Measurements from ENCODE around the gene TNRC6B. TPM values are rescaled to one million over a fixed set of nuclear protein-coding genes. Genes with fewer than 3 reads are reported as not detected.

The TNRC6B gene
- total and polyA plus RNA-seq, 2 experiments from 2014 or later, result 46.9 to 87.8 TPM

DNA sequence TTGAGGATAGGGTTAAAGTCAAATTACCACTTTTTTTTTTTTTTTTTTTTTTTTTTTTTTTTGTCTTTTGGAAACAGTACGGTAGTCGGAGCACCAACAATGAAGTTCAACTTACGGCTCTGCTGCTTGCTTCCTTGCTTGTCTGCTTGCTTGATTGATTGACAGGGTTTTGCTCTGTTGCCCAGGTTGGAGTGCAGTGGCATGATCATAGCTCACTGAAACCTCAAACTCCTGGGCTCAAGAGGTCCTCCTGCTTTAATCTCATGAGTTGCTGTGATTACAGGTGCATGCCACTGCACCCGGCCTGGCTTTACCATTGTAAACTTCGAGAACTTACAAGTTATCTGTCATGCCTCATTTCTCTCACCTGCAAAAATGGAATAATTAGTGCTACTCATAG, 198.4 kb downstream of the TNRC6B start:
- DNase-seq (ENCODE audit: low spot score) (no peak), ATAC-seq (no peak)
- Mint-ChIP-seq H3K36me3 (ENCODE audit: low read depth) (peaks cover 14% of the 10 kb centered on the region; the same call in 2 of the 3 replicates), H3K9me3 (no peaks in the 10 kb centered on the region), H3K27me3 (ENCODE audit: insufficient read depth, low read depth, poor library complexity) (peaks cover 4% of the 10 kb centered on the region), H3K4me1 (peaks cover 4% of the 10 kb centered on the region; the same call in 1 of the 3 replicates), H3K27ac (no peak overlapping the region), H3K4me3 (no peak overlapping the region)
- no peak for TF ChIP-seq POLR2AphosphoS5 (IDR thresholded peaks at IDR 0.05; ENCODE audit: low read depth)
- no peak for TF ChIP-seq STAT1 (IDR thresholded peaks at IDR 0.05; ENCODE audit: unreplicated experiment)
- TF ChIP-seq, protein P1, sequence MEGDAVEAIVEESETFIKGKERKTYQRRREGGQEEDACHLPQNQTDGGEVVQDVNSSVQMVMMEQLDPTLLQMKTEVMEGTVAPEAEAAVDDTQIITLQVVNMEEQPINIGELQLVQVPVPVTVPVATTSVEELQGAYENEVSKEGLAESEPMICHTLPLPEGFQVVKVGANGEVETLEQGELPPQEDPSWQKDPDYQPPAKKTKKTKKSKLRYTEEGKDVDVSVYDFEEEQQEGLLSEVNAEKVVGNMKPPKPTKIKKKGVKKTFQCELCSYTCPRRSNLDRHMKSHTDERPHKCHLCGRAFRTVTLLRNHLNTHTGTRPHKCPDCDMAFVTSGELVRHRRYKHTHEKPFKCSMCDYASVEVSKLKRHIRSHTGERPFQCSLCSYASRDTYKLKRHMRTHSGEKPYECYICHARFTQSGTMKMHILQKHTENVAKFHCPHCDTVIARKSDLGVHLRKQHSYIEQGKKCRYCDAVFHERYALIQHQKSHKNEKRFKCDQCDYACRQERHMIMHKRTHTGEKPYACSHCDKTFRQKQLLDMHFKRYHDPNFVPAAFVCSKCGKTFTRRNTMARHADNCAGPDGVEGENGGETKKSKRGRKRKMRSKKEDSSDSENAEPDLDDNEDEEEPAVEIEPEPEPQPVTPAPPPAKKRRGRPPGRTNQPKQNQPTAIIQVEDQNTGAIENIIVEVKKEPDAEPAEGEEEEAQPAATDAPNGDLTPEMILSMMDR (conservative IDR thresholded peaks at IDR 0.05; ENCODE audit: low read depth in 2 of 2), result no peak
- TF ChIP-seq NANOG (IDR thresholded peaks at IDR 0.05; ENCODE audit: borderline replicate concordance), result no peak
- TF ChIP-seq, protein P2, sequence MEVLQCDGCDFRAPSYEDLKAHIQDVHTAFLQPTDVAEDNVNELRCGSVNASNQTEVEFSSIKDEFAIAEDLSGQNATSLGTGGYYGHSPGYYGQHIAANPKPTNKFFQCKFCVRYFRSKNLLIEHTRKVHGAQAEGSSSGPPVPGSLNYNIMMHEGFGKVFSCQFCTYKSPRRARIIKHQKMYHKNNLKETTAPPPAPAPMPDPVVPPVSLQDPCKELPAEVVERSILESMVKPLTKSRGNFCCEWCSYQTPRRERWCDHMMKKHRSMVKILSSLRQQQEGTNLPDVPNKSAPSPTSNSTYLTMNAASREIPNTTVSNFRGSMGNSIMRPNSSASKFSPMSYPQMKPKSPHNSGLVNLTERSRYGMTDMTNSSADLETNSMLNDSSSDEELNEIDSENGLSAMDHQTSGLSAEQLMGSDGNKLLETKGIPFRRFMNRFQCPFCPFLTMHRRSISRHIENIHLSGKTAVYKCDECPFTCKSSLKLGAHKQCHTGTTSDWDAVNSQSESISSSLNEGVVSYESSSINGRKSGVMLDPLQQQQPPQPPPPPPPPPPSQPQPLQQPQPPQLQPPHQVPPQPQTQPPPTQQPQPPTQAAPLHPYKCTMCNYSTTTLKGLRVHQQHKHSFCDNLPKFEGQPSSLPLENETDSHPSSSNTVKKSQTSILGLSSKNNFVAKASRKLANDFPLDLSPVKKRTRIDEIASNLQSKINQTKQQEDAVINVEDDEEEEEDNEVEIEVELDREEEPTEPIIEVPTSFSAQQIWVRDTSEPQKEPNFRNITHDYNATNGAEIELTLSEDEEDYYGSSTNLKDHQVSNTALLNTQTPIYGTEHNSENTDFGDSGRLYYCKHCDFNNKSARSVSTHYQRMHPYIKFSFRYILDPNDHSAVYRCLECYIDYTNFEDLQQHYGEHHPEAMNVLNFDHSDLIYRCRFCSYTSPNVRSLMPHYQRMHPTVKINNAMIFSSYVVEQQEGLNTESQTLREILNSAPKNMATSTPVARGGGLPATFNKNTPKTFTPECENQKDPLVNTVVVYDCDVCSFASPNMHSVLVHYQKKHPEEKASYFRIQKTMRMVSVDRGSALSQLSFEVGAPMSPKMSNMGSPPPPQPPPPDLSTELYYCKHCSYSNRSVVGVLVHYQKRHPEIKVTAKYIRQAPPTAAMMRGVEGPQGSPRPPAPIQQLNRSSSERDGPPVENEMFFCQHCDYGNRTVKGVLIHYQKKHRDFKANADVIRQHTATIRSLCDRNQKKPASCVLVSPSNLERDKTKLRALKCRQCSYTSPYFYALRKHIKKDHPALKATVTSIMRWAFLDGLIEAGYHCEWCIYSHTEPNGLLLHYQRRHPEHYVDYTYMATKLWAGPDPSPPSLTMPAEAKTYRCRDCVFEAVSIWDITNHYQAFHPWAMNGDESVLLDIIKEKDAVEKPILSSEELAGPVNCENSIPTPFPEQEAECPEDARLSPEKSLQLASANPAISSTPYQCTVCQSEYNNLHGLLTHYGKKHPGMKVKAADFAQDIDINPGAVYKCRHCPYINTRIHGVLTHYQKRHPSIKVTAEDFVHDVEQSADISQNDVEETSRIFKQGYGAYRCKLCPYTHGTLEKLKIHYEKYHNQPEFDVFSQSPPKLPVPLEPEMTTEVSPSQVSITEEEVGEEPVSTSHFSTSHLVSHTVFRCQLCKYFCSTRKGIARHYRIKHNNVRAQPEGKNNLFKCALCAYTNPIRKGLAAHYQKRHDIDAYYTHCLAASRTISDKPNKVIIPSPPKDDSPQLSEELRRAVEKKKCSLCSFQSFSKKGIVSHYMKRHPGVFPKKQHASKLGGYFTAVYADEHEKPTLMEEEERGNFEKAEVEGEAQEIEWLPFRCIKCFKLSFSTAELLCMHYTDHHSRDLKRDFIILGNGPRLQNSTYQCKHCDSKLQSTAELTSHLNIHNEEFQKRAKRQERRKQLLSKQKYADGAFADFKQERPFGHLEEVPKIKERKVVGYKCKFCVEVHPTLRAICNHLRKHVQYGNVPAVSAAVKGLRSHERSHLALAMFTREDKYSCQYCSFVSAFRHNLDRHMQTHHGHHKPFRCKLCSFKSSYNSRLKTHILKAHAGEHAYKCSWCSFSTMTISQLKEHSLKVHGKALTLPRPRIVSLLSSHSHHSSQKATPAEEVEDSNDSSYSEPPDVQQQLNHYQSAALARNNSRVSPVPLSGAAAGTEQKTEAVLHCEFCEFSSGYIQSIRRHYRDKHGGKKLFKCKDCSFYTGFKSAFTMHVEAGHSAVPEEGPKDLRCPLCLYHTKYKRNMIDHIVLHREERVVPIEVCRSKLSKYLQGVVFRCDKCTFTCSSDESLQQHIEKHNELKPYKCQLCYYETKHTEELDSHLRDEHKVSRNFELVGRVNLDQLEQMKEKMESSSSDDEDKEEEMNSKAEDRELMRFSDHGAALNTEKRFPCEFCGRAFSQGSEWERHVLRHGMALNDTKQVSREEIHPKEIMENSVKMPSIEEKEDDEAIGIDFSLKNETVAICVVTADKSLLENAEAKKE (CRISPR knock-in tag; IDR thresholded peaks at IDR 0.05), result no peak
- TF ChIP-seq, protein P3, sequence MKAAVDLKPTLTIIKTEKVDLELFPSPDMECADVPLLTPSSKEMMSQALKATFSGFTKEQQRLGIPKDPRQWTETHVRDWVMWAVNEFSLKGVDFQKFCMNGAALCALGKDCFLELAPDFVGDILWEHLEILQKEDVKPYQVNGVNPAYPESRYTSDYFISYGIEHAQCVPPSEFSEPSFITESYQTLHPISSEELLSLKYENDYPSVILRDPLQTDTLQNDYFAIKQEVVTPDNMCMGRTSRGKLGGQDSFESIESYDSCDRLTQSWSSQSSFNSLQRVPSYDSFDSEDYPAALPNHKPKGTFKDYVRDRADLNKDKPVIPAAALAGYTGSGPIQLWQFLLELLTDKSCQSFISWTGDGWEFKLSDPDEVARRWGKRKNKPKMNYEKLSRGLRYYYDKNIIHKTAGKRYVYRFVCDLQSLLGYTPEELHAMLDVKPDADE (IDR thresholded peaks at IDR 0.05), result no peak
- TF ChIP-seq, protein P4, sequence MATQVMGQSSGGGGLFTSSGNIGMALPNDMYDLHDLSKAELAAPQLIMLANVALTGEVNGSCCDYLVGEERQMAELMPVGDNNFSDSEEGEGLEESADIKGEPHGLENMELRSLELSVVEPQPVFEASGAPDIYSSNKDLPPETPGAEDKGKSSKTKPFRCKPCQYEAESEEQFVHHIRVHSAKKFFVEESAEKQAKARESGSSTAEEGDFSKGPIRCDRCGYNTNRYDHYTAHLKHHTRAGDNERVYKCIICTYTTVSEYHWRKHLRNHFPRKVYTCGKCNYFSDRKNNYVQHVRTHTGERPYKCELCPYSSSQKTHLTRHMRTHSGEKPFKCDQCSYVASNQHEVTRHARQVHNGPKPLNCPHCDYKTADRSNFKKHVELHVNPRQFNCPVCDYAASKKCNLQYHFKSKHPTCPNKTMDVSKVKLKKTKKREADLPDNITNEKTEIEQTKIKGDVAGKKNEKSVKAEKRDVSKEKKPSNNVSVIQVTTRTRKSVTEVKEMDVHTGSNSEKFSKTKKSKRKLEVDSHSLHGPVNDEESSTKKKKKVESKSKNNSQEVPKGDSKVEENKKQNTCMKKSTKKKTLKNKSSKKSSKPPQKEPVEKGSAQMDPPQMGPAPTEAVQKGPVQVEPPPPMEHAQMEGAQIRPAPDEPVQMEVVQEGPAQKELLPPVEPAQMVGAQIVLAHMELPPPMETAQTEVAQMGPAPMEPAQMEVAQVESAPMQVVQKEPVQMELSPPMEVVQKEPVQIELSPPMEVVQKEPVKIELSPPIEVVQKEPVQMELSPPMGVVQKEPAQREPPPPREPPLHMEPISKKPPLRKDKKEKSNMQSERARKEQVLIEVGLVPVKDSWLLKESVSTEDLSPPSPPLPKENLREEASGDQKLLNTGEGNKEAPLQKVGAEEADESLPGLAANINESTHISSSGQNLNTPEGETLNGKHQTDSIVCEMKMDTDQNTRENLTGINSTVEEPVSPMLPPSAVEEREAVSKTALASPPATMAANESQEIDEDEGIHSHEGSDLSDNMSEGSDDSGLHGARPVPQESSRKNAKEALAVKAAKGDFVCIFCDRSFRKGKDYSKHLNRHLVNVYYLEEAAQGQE (IDR thresholded peaks at IDR 0.05; ENCODE audit: unreplicated experiment), result no peak
- TF ChIP-seq JUNB (IDR thresholded peaks at IDR 0.05; ENCODE audit: unreplicated experiment), result no peak
- no peak for TF ChIP-seq EZH2 (IDR thresholded peaks at IDR 0.05; ENCODE audit: low read depth, unreplicated experiment)
- TF ChIP-seq ZNF331 (CRISPR knock-in tag; IDR thresholded peaks at IDR 0.05; ENCODE audit: low read depth), result no peak
- no peak for TF ChIP-seq CREB1 (CRISPR knock-in tag; IDR thresholded peaks at IDR 0.05; ENCODE audit: low read depth)
- no peak for TF ChIP-seq EZH2phosphoT487 (IDR thresholded peaks at IDR 0.05; ENCODE audit: unreplicated experiment)
- no peak for TF ChIP-seq ZNF114 (CRISPR knock-in tag; IDR thresholded peaks at IDR 0.05)
- Histone ChIP-seq H2AFZ (no peak overlapping the region), H3K9me2 (ENCODE audit: insufficient read depth) (no peaks in the 10 kb centered on the region), H4K20me1 (replicated peaks; ENCODE audit: insufficient read depth) (peaks cover 15% of the 10 kb centered on the region), H3F3A (replicated peaks; ENCODE audit: low read depth) (peaks cover 2% of the 10 kb centered on the region; the same call in 1 of the 2 replicates), H3K79me2 (replicated peaks; ENCODE audit: insufficient read depth) (peaks cover 29% of the 10 kb centered on the region), H3K4me2 (no peak overlapping the region), H3K27me3 (ENCODE audit: insufficient read depth) (no peaks in the 10 kb centered on the region), H3K4me1 (ENCODE audit: insufficient read depth) (no peaks in the 10 kb centered on the region), H3K27ac (ENCODE audit: low read depth) (no peak overlapping the region), H3K4me3 (no peak overlapping the region), H3K36me3 (ENCODE audit: insufficient read depth) (peaks cover 7% of the 10 kb centered on the region)

Data from GM23338 (cell line).